ENCODE results near the gene ASIC3.

GRCh38 chr7:151061213-151062110 lies 13.1 kb downstream of the ASIC3 start:
- TF ChIP-seq USF2 (IDR thresholded peaks at IDR 0.05; ENCODE audit: low read length) = no peak
- TF ChIP-seq CTCF (IDR thresholded peaks at IDR 0.05; ENCODE audit: control extremely low read depth in 1 of 3, insufficient read depth in 1 of 3, low read depth in 1 of 3, low read length in 3 of 3) = no peak
- no peak for TF ChIP-seq POLR2A (IDR thresholded peaks at IDR 0.05; ENCODE audit: control extremely low read depth in 1 of 2, low read depth in 2 of 2, low read length in 2 of 2)
- TF ChIP-seq YY1 (IDR thresholded peaks at IDR 0.05; ENCODE audit: low read depth, low read length) = no peak
- no peak for TF ChIP-seq ZNF274 (IDR thresholded peaks at IDR 0.05; ENCODE audit: borderline replicate concordance, extremely low read depth, low read length)
- no peak for TF ChIP-seq RFX5 (IDR thresholded peaks at IDR 0.05; ENCODE audit: borderline replicate concordance, low read depth, low read length)
- no peak for TF ChIP-seq NANOG (IDR thresholded peaks at IDR 0.05; ENCODE audit: insufficient read depth, low read depth, low read length, poor library complexity, severe bottlenecking)
